OCI-LY1 (cell line): ENCODE results near the gene SLC9A4.

Experiments
- CTCF ChIP-seq: fragments of 200-600 bp; sonication (generic), shearing (Covaris generic); IDR thresholded peaks from 2 replicates; pipeline ENCODE4 v1.5.1; 2017; ENCODE audit warnings: mild to moderate bottlenecking, antibody characterized with exemption, low read length, moderate library complexity, mixed read lengths
- EZH2 ChIP-seq: fragments of 200-600 bp; sonication (generic), shearing (Covaris generic); IDR thresholded peaks from 2 replicates; pipeline ENCODE4 v1.8.0; 2017; ENCODE audit warnings: borderline replicate concordance, mixed run types, mild to moderate bottlenecking, antibody characterized with exemption, low read length, moderate library complexity, mixed read lengths

GRCh38 chr2:102489646-102490045, 16.6 kb downstream of the SLC9A4 start:
- TF ChIP-seq CTCF (no peak), EZH2 (no peak)
